Raji (cell line): ENCODE data around the gene CMIP.

Experiments used
- POLR2A ChIP-seq: IDR thresholded peaks from 2 replicates; pipeline ENCODE4 v1.6.1; 2011; ENCODE audit warnings: low read depth, low read length, control low read depth; ENCODE audit not compliant: insufficient read depth

Gene CMIP

GRCh38 chr16:81544700-81545271 lies 100.2 kb downstream of the CMIP start:
- no peak for TF ChIP-seq POLR2A

GRCh38 chr16:81545470-81546250 lies 101.1 kb downstream of the CMIP start:
- no peak for TF ChIP-seq POLR2A

DNA sequence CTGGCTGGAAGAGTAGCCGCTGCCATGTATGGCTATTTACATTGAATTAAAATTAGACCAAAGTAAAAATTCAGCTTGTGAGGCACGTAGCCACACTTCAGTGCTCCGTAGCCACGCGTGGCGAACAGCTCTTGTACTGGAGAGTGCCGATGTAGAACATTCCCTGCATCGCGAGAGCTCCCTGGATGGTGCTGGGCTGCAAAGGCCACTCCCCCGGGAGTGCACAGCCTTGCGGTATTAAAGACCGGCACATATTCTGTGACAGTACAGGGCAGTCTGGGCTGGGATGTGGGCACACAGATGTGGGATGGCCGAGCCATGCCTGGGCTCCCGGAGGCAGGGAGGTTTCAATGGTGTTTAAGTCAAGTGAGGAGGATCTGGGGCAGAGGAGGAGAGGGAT lies 102.2 kb downstream of the CMIP start:
- TF ChIP-seq POLR2A = no peak

DNA sequence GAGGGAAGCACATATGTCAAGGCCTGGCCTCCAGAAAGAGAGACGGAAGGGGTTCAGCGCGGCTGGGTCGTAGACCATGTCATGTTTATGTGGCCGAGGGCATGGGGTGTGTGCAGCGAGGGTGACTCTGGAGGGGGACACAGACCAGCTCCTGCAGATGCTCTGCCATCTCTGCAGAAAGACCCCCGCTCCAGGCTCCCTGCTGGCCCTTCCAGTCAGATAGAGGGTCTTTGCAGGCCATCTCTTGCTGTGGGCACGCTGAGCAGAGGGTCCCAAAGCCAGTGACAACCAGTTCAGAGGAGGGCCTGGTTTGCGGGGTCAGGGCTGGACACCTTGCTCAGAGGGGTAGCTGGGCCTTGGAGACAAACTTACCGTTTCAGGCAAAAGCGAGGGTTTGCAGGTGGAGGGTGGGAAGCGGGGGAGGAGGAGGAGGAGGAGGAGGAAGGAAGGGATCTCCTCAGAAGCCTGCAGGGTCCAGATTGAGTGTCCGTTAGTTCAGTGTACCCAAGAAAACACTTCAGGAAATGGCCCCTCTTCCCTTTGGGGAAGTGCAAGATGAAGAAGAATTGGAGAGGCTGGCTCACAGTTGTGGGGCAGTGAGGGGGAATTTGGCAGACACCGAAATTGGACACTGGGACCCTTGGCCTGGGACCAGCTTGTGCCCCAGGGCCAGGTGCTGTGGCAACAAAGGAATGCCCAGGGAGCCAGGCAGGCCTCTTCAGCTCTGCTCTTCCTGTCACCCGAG lies 102.8 kb downstream of the CMIP start:
- TF ChIP-seq POLR2A = no peak

- no peak for TF ChIP-seq POLR2A
Measured at GRCh38 chr16:81547939-81548216, 103.3 kb downstream of the CMIP start.

DNA sequence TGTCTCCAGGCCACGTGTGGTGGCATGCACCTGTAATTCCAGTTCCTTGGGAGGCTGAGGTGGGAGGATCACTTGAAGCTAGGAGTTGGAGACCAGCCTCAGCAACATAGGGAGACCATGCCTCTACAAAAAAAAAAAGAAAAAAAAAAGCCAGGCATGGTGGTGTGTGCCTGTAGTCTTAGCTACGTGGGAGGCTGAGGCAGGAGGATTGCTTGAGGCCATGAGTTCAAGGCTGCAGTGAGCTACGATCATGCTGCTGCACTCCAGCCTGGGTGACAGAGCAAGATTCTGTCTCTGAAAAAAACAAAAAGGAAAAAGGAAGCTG lies 103.9 kb downstream of the CMIP start:
- no peak for TF ChIP-seq POLR2A

DNA sequence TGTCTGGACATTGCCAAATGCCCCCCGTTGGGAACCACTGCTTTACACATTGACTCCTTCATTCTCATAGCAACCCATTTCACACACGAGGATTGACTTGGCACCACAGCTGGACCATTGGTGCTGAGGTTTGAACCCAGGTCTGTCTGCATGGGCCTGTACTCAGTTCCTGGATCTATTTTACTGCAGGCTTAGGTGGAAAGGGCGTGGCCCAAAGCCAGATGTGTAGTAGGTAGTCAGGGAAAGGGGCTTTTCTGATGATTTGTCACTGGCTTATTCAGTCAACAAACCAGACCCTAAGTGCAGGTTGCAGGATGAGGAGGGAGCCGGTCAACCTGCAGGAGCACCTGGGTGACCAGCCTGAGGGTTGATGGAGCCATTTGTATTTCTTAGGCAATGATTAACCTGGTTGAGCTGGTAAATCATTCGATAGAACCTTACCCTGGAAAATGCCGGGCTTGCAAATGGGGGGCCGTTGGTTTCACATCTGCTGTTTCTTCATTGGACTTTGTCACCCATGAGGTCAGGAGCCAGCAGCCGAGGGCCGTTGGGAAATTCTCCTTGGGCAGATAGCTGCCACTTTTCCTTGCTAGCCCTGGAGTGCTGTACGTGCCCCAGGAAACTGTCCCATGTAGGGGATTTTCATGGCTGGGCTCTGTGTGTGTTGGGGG lies 104.4 kb downstream of the CMIP start:
- no peak for TF ChIP-seq POLR2A

DNA sequence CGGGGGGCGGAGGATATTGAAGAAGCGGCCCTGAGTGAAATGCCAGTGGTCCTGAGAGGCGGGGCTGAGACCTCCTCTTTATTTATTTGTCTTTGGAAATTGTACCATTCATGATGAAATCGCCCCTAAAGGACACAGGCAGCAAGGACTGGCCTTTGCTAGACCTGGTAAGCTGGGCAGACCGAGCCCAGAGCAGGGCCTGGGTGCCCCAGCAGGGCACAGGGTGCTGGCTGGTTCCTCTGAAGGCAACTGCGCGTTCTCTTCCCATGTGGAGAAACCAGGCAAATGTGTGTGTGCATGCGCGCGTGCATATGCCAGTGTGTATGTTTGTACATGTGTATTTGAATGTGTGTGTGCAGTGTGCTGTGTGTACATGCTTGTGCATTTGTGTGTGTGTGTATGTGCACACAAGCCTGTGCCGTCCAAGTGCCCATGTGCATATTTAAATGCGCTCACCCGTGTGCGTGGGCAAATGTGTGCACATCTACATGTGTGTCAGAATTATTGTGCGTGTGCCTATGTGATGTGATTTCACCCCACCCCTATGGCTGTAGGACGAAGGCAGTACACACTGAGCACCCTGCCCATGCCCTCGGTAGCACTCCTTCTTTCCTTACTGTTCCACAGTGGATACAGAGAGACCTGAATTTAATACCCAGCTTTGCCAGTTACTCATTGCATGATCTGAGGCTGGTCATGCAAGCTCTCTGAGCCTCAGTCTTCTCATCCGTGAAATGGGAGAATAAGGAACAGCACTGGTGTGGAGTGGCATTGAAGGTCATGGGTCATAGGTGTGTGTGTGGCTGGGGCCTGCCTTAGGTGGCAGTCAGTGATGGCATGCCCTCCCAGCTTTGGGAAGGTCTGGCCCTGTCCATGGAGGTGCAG lies 105.2 kb downstream of the CMIP start:
- no peak for TF ChIP-seq POLR2A

DNA sequence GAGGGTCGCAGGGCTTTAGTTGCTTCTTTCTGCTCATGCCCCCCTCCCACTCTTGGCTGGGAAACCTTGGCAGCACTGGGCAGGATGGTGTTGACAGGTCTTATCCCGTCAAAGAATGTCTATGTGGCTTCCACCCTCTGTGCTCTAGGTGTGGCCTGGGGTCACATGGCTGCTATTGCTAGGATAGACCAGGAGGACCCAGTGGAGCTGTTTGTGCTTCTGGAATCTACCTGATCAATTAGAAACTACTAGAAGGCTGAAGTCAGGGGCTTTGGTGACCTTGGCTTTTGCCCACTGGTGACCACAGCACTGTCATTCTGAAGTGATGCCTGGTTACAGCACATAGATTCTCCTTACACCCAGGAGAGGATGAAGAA lies 105.8 kb downstream of the CMIP start:
- no peak for TF ChIP-seq POLR2A

GRCh38 chr16:81551151-81551808 lies 106.7 kb downstream of the CMIP start:
- no peak for TF ChIP-seq POLR2A

- no peak for TF ChIP-seq POLR2A
Measured at GRCh38 chr16:81551821-81552304, 107.3 kb downstream of the CMIP start.

GRCh38 chr16:81552743-81553079 lies 108.1 kb downstream of the CMIP start:
- no peak for TF ChIP-seq POLR2A

DNA sequence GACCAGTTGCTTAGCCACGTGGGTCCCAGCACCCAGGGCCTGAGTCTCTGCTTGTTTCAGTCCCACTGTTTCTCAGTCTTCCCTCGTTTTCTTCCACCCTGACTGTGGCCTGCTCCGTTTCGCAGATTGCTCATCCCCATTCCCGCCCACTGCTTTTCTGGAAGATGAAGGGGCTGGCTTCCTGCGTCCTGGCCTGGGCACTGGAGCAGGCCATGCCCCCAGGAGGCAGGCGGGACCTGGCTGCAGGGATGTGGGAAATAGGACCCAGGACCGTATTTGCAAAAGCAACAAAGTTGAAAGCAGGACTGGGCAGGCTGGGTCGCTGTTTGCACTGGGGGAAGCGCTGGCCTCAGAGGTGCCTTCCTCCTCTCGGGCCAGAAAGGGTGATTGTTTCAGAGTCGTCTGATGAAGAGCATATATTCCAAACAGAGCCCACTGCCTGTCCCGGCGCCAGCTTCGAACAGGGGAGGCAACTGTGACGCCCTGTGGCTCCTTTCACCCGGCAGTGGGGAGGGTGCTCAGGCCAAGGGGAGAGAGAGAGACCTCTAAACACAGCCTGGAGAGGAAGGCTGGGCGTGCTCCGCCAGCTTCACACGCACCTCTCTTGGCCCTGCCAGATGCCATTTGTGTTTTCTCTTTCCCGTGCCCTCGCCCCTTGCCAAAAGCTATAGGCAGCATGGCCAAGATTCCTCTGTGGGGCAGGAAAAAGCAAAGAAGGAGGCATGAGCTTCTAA lies 108.6 kb downstream of the CMIP start:
- TF ChIP-seq POLR2A = no peak
